Esophagus muscularis mucosa (tissue), 4 donors: ENCODE results near the gene TRMO. TPM values are rescaled to one million over a fixed set of nuclear protein-coding genes. Genes with fewer than 3 reads are reported as not detected.
"Not testable (repeated sequence)": the region's sequence is repeated elsewhere in the genome, so short reads cannot be mapped to it uniquely, and the experiment has no call there.

ENCODE experiments used
- DNase-seq: peaks from one replicate; pipeline ENCODE4 v3.0.0-alpha.2; 2017; ENCODE audit errors: extremely low spot score
- H3K27ac ChIP-seq, 4 donors: fragments of 200-600 bp; sonication (generic); replicated peaks in 1 of 4; 1 replicate in 3 of 4; 2 replicates in 1 of 4; pipeline ENCODE4 v1.5.1; 2016 to 2019; ENCODE audit warnings: mild to moderate bottlenecking in 1 of 4
- H3K27me3 ChIP-seq, 4 donors: fragments of 200-600 bp; sonication (generic); one replicate each; pipeline versions ENCODE4 v1.5.1 to v1.6.0; 2016 to 2019
- H3K36me3 ChIP-seq, 4 donors: fragments of 200-600 bp; sonication (generic); one replicate each; pipeline ENCODE4 v1.5.1; 2016 to 2019
- H3K4me1 ChIP-seq, 4 donors: fragments of 200-600 bp; sonication (generic); one replicate each; pipeline ENCODE4 v1.5.1; 2016 to 2019
- H3K4me3 ChIP-seq, 4 donors: fragments of 200-600 bp; sonication (generic); 1 replicate in 2 of 4; 2 replicates in 2 of 4; pipeline ENCODE4 v1.5.1; 2016 to 2019; ENCODE audit warnings: mild to moderate bottlenecking in 4 of 4, moderate library complexity in 1 of 4
- H3K9me3 ChIP-seq, 4 donors: fragments of 200-600 bp; sonication (generic); 1 replicate in 3 of 4; 2 replicates in 1 of 4; pipeline ENCODE4 v1.5.1; 2016 to 2019
- EP300 ChIP-seq: sonication (generic); formaldehyde crosslinking; IDR thresholded peaks from one replicate; pipeline ENCODE4 v1.6.1; 2017; ENCODE audit warnings: antibody characterized with exemption
- POLR2A ChIP-seq: fragments of 450-650 bp; IDR thresholded peaks from one replicate; pipeline ENCODE4 v1.6.1; 2017; ENCODE audit warnings: antibody characterized with exemption, moderate library complexity, mild to moderate bottlenecking, low read depth
- POLR2AphosphoS5 ChIP-seq, 2 donors: sonication (generic); formaldehyde crosslinking; IDR thresholded peaks; one replicate each; pipeline ENCODE4 v1.6.1; 2017; ENCODE audit warnings: antibody characterized with exemption in 2 of 2
- WGBS: methylation state at CpG from one replicate; pipeline ENCODE4 v1.1.5; 2018; 5-methylcytosine and 5-hydroxymethylcytosine counted together
- intact Hi-C: fragments of 100-400 bp; cut with DNase I; formaldehyde crosslinking; loops from one replicate; pipeline ENCODE4 v1.15.1; 2023
- total RNA-seq, 4 donors: library from RNA; depleted of rRNA; stranded (reverse); fragments of >200 nt; gene quantifications; one replicate each; pipeline versions ENCODE4 v1.1.0 to v1.2.1, GENCODE V29; 2016
- TF ChIP-seq, protein P1 (sequence below), 3 experiments: fragments of 200-600 bp in 2 of 3; fragments of 450-650 bp in 1 of 3; sonication (generic) in 2 of 3; IDR thresholded peaks; one replicate each; pipeline ENCODE4 v1.5.1; 2017 to 2019; ENCODE audit warnings: antibody characterized with exemption in 3 of 3, mild to moderate bottlenecking in 2 of 3, moderate library complexity in 1 of 3

The TRMO gene
- total RNA-seq, 4 donors from 2014 or later, result 16.6 to 22.7 (median 18.8) TPM

DNA sequence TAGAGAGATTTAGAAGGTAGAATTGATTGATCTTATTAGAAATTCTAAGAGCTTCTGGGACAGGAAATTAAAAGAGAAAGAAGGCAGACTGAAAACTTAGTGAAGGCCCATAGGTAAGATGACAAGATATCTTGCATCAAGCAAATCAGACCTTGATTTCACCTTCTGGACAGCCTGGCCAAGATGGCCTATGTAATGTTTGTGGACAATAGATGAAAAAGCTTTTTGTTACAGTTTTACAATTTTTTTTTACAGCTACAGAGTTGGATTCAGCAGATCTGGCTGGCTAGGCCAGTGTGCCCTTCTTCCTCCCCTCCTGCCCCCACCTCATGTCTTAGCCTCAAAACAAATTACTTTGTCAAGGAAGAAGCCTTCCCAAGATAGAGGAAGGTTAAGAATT lies 37.3 kb upstream of the TRMO start:
- no peak for DNase-seq
- no peaks in the 10 kb centered on the region for H3K27me3 ChIP-seq
- intact Hi-C loops, result no loop called here
- H3K4me1 ChIP-seq, result no peaks in the 10 kb centered on the region
- no peaks in the 10 kb centered on the region for H3K36me3 ChIP-seq
- TF ChIP-seq, protein P1, sequence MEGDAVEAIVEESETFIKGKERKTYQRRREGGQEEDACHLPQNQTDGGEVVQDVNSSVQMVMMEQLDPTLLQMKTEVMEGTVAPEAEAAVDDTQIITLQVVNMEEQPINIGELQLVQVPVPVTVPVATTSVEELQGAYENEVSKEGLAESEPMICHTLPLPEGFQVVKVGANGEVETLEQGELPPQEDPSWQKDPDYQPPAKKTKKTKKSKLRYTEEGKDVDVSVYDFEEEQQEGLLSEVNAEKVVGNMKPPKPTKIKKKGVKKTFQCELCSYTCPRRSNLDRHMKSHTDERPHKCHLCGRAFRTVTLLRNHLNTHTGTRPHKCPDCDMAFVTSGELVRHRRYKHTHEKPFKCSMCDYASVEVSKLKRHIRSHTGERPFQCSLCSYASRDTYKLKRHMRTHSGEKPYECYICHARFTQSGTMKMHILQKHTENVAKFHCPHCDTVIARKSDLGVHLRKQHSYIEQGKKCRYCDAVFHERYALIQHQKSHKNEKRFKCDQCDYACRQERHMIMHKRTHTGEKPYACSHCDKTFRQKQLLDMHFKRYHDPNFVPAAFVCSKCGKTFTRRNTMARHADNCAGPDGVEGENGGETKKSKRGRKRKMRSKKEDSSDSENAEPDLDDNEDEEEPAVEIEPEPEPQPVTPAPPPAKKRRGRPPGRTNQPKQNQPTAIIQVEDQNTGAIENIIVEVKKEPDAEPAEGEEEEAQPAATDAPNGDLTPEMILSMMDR (IDR thresholded peaks at IDR 0.05), result no peak
- no peak for TF ChIP-seq EP300
- no peak for TF ChIP-seq POLR2AphosphoS5 (IDR thresholded peaks at IDR 0.05)
- no peak for TF ChIP-seq POLR2A
- H3K4me3 ChIP-seq, result no peak overlapping the region
- no peaks in the 10 kb centered on the region for H3K9me3 ChIP-seq
- H3K27ac ChIP-seq, result no peak overlapping the region

DNA sequence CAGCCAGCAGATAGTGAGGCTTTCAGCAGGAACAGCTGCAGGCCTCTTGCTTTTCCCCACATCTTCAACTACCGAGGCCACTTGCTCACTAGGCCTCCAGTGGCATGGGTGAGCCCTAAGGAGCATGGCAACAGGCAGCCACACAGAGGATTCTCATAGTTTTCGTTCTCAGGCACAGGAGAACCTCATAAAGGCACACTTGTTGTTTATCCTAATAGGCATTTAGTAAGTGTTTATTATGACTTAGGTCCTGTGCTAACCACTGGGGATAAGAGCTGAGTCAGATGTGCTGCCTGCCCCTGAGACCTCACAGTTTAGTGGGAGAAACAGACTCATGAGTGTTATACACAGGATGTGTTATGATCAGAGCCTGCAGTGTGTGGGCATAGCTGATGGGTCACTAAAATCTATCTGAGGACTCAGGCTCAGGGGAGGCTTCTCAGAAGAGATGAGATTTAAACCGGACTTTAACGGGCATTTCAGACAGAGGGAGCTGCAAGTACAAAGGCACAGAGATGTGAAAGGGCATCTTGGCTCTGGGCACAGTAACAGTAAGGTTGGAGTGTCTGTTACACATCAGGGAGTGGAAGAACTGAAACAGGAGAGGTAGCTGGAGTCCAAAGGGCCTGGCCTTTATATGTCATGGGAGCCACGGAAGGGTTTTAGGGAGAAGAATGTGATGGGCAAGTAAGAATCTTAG lies 36.7 kb upstream of the TRMO start:
- intact Hi-C loops, result no loop called here
- WGBS, result 67% methylated on average over 5 of the region's 5 CpGs
- Histone ChIP-seq H3K9me3 (no peaks in the 10 kb centered on the region), H3K4me1 (no peaks in the 10 kb centered on the region), H3K36me3 (no peaks in the 10 kb centered on the region), H3K27ac (no peak overlapping the region), H3K27me3 (no peaks in the 10 kb centered on the region), H3K4me3 (no peak overlapping the region)
- no peak for DNase-seq
- no peak for TF ChIP-seq POLR2AphosphoS5 (IDR thresholded peaks at IDR 0.05)
- TF ChIP-seq POLR2A, result no peak
- TF ChIP-seq EP300, result no peak
- TF ChIP-seq, protein P1 (IDR thresholded peaks at IDR 0.05), result no peak

DNA sequence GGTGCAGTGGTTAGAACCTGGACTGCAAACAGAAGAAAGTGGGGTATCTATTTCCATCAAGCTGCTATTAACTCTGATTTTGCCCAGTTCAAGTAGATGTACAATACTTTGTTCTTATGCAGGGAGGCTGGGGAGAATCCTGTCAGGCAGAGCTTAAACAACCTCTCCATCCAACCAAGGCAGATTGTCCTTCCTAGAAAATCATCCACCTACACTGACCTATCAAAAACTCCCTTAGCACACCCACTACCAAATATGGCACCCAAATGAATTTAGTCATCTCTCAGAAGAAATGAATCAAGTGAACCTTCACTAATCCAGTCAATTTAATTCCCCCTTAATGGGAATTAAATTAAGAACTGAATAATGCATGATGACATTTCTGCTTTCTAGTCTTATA lies 34.0 kb upstream of the TRMO start:
- Histone ChIP-seq H3K27me3 (peaks cover 0 to 7% (median 0%) of the 10 kb centered on the region in 4 donors), H3K27ac (no peak overlapping the region), H3K4me3 (no peak overlapping the region), H3K9me3 (no peaks in the 10 kb centered on the region), H3K36me3 (no peaks in the 10 kb centered on the region), H3K4me1 (no peaks in the 10 kb centered on the region)
- intact Hi-C loops, result no loop called here
- TF ChIP-seq POLR2A (no peak), POLR2AphosphoS5 (IDR thresholded peaks at IDR 0.05) (no peak), EP300 (no peak)
- TF ChIP-seq, protein P1 (IDR thresholded peaks at IDR 0.05), result no peak
- DNase-seq, result no peak

DNA sequence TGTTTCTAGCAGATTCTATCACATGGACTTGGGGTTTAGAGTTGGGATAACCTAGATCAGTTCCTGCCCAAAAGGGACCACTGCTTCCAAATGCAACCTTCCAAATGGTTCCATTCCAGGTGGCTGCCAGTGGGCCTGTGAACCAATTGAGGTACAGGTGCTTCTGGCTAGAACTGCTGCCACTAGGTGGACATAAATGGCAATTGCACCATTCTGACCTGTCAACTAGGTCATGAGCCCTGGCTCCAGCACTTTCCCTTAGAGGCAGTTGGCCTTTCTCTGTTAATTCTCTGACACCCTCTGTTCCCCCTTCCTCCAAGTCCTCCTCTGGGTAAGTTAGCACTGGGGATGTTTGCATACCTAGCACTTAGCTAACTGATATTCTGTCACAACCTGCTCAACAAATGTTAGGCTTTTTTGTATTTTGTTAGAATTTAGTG lies 32.3 kb upstream of the TRMO start:
- H3K27me3 ChIP-seq, result peaks cover 0 to 23% (median 0%) of the 10 kb centered on the region in 4 donors
- H3K36me3 ChIP-seq, result no peaks in the 10 kb centered on the region
- no peak overlapping the region for H3K4me3 ChIP-seq
- no peak overlapping the region for H3K27ac ChIP-seq
- no peaks in the 10 kb centered on the region for H3K4me1 ChIP-seq
- peaks cover 0 to 7% (median 3%) of the 10 kb centered on the region in 4 donors for H3K9me3 ChIP-seq
- intact Hi-C loops, result no loop called here
- TF ChIP-seq, protein P1 (IDR thresholded peaks at IDR 0.05), result peak; percentile 14 to 38 (median 18)
- TF ChIP-seq EP300, result no peak
- TF ChIP-seq POLR2A, result no peak
- no peak for TF ChIP-seq POLR2AphosphoS5 (IDR thresholded peaks at IDR 0.05)
- DNase-seq, result no peak

DNA sequence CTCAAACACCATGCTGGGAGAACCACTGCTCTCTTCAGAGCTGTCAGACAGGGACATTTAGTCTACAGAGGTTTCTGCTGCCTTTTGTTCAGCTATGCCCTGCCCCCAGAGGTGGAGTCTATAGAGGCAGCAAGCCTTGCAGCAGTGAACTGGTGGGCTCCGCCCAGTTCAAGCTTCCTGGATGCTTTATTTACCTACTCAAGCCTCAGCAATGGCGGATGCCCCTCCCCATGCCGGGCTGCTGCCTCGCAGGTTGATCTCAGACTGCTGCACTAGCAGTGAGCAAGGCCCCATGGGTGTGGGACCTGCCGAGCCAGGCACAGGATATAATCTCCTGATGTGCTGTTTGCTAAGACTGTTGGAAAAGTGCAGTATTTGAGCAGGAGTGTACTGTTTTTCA lies 28.6 kb upstream of the TRMO start:
- H3K9me3 ChIP-seq, H3K27ac ChIP-seq, H3K36me3 ChIP-seq, H3K4me1 ChIP-seq, intact Hi-C loops, DNase-seq, H3K4me3 ChIP-seq: not testable (repeated sequence)
- H3K27me3 ChIP-seq, result peaks cover 0 to 24% (median 0%) of the 10 kb centered on the region in 4 donors
- 98% methylated on average over 5 of the region's 5 CpGs for WGBS

DNA sequence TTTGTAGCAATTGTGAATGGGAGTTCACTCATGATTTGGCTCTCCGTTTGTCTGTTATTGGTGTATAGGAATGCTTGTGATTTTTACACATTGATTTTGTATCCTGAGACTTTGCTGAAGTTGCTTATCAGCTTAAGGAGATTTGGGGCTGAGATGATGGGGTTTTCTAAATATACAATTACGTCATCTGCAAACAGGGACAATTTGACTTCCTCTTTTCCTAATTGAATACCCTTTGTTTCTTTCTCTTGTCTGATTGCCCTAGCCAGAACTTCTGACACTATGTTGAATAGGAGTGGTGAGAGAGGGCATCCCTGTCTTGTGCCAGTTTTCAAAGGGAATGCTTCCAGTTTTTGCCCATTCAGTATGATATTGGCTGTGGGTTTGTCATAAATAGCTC lies 24.8 kb upstream of the TRMO start:
- WGBS, result 71% methylated on average over 2 of the region's 2 CpGs
- H3K4me1 ChIP-seq, intact Hi-C loops, H3K27ac ChIP-seq, H3K36me3 ChIP-seq, DNase-seq, H3K9me3 ChIP-seq, H3K4me3 ChIP-seq: not testable (repeated sequence)
- H3K27me3 ChIP-seq, result peaks cover 0 to 17% (median 0%) of the 10 kb centered on the region in 4 donors

DNA sequence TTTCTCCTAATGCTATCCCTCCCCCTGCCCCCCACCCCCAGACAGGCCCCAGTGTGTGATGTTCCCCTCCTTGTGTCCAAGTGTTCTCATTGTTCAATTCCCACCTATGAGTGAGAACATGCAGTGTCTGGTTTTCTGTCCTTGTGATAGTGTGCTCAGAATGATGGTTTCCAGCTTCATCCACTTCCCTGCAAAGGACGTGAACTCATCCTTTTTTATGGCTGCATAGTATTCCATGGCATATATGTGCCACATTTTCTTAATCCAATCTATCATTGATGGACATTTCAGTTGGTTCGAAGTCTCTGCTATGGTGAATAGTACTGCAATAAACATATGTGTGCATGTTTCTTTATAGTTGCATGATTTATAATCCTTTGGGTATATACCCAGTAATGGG lies 23.2 kb upstream of the TRMO start:
- DNase-seq, H3K4me3 ChIP-seq, H3K9me3 ChIP-seq, H3K27ac ChIP-seq, H3K27me3 ChIP-seq, H3K4me1 ChIP-seq, H3K36me3 ChIP-seq, intact Hi-C loops: not testable (repeated sequence)
- 82% methylated on average over 2 of the region's 2 CpGs for WGBS
